GM19467 (cell line): ENCODE measurements around the gene MAPK8IP2.

ENCODE experiments used
- ATAC-seq: cut with Tn5 transposase; IDR thresholded peaks from one replicate; pipeline ENCODE4 v1.9.1; 2021; ENCODE audit warnings: mild to moderate bottlenecking, moderate library complexity; ENCODE audit not compliant: unreplicated experiment

MAPK8IP2 gene

DNA sequence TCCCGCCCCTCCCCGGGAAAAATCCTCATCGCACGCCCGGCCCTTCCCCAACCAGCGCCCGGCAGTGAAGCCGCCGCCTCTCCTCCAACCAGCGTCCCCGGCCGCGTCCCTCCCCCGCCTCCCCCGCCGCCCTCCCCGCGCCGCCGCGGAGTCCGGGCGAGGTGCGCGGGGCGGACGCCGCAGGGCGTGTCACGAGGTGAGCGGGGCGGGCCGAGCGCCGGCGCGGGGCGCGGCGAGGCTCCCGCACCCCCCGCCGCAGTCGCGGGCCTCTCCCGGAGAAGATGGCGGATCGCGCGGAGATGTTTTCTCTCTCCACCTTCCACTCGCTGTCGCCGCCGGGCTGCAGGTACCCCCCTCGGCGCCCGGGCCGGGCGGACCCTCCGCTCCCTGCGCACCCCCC lies at the start of gene MAPK8IP2:
Gene MAPK8IP2, plus strand, starts transcription at position 256 of the 400 bp plus-strand sequence. Its CDS starts 26 bp downstream, at position 282.
- no peak for ATAC-seq

DNA sequence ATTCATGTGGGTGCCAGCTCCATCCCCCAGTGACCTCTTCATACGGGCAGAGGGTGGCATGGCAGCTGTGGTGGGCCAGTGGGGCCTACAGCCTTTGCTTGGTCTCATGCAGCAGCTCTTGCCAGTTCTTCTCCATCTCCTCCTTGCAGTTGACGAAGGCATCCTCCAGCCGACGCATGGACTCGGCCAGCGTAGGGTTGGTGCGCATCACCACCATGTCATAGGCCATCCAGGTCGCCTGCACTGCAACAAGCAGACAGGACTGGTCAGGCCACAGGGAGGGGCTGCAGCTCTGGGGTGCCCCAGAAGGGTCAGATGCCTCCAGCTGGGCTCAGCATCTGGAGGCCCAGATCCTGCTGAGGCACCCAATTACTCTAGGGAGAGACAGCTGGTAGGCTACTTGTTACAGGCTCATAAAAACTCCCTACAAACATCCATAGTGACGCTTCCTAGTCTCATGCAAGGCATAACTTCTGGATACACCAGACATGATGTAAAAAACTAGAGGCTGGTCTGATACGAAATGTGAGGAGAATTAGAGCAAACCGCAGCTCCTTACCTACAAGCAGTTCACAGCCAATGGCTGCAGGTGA lies 49.3 kb upstream of the MAPK8IP2 start:
- ATAC-seq: no peak

- no peak for ATAC-seq
Measured at GRCh38 chr22:50553310-50553709, 47.3 kb upstream of the MAPK8IP2 start.

DNA sequence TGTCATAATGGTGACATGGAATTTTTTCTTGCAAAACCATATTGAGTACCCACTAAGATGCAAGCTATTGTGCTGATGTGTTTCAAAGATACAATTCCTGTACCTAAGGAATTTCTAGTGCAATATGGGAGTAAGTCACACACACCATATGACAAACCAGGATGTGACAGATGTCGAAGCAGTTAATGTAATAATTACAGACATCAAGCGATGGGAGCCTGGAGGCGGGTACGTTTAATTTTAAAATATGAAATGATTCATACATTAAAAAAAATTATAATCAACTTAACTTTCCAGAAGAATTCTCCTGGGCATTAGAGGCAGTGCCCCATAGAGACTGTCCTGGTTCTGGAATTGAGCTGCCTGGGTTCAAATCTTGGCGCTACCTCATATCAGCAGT lies 43.9 kb upstream of the MAPK8IP2 start:
- no peak for ATAC-seq

DNA sequence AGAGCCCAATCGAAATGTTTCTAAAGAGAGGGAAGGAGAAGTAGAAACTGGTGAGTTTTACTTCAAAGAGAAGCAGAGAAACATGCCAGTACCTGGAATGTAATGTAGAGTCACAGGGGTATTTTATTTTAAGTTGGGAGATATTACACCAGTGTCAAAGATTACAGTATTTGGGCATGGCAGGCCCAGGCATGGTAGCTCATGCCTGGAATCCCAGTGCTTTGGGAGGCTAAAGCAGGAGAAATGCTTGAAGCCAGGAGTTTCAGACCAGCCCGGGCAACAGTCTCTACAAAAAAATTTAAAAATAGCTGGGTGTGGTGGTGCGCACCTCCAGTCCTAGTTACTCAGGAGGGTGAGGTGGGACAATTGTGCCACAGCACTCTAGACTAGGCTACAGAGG lies 40.6 kb upstream of the MAPK8IP2 start:
- no peak for ATAC-seq

DNA sequence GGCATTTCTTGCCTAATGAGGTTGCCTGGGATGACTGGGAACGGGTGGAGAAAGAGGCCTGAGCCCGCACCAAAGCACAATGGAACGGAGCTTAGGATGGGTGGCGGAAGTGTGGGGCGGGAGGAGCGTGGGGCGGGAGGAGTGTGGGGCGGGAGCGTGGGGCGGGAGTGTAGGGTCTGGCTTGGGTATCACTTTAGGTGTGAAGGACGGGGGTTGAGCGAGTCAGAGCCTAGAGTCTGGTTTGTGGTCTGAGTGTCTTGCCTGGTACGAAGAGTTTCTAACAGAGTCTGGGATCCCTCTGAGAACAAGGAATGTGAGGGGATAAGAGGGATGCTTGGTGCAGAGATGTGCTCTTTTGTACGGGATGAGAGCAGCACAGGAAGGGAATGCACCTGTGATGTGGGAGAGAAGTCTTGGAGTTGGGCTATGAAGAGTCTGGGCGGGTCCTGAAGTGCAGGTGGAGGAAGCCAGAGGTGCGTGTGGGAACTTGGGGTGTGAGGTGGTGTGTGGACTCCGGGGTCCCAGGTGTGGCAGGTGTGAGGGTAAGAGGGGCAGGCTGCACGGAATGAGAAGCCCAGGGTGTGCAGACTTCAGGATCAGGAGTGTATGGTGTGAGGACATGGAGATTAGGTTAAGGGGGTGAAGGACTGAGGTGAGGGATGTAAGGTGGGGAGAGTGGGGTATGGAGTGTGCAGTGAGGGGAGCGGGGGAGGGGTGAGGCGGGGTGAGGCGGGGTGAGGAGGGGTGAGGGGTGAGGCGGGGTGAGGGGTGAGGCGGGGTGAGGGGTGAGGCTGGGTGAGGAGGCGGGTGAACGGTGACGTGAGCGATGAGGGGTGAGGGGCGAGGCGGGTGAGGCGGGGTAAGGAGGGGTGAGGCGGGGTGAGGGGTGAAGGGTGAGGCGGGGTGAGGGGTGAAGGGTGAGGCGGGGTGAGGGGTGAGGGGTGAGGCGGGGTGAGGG lies 38.9 kb upstream of the MAPK8IP2 start:
- no peak for ATAC-seq

GRCh38 chr22:50562523-50563412 lies 37.8 kb upstream of the MAPK8IP2 start, which contains the start of gene SYCE3:
SYCE3 (minus strand) TSS chr22:50562919; CDS start chr22:50556405, 6,514 bp downstream.
- ATAC-seq: peak; percentile 89

DNA sequence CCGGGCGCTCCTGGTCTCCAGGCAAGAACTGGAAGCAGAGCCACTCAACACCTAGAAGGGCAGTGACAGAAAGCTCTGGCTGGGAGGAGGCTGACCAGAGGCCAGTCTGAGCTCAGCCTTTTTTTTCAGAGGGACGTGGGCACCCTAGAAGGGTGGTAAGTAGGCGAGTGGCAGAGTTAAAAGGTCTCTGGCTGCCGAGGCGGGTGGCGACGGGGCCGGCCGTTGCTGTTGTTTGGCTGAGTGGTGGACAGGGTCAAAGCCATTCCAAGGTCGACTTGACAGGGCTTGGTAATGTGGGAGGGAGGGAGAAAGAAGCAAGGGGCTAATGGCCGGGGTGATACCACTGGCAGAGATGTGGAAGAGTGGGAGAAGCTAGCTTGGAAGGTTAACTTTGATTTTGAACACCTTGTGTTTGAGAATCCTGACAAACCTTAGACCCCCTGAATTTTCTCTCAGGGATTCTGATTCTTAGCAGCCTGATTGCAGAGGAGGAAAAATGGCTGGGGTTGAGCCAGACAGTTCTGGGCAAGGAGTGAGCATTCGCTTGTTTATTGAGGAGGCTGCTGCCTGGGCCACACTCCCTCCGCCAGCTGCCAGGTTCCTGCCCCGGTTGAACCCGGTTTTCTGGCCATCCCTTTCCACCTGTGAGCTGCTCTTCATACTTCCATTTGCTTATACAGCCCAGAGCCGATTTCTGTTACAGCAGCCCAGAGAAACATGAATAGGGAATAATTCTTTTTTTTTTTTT lies 37.0 kb upstream of the MAPK8IP2 start:
- ATAC-seq: no peak

DNA sequence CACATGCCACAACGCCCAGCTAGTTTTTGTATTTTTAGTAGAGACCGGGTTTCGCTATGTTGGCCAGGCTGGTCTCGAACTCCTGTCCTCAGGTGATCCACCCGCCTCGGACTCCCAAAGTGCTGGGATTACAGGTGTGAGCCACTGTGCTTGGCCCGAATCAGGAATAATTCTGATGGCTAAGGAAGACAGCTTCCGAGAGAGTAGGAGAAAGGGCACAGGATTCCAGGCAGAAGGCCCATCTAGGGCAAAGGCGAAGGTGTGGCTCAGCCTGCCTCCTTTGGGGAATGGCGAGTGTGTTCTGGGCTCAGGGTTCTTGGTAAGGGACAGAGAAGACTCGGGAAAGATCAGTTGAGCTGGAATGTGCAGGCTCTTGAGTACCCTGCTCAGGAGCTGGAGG lies 36.3 kb upstream of the MAPK8IP2 start:
- no peak for ATAC-seq

GRCh38 chr22:50567721-50568252 lies 32.8 kb upstream of the MAPK8IP2 start:
- no peak for ATAC-seq

DNA sequence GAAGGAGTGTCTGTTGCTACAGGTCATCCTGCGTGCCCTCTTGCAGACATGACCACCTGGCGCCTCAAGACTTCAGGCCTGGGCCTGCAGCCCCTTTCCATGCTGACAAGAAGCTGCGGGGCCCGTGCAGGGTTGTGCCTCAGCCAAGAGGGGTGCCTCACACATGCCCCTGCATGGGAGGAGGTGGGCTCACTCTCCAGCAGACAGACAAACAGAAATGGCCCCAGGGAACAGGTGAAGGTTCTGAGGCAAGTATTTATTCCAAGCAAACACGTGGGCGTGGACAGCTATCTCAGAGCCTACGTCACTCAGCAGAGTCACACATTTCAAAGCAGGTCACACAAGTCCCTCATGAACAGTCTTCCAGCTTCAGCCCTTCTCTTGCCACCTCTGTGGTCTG lies 32.0 kb upstream of the MAPK8IP2 start:
- no peak for ATAC-seq

DNA sequence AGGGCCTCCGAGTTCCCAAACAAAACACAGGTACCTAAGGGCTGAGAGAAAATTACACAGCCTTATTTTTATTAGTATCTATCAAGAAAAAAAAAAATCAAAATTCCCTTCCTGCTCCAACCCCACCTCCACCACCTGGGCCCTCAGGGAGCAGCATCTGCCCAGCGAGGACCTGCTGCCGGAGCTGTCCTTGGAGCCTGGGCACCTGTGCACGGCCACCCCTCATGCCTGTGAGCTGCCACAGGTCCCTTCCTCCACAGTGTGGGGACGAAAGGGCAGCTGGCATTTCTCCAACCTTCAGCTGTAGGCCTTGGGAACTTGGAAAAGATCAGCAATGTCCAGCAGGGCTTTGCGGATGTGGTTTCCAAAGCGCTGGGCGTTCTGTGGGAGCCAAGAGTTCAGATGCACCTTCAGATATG lies 31.5 kb upstream of the MAPK8IP2 start:
- ATAC-seq: no peak

DNA sequence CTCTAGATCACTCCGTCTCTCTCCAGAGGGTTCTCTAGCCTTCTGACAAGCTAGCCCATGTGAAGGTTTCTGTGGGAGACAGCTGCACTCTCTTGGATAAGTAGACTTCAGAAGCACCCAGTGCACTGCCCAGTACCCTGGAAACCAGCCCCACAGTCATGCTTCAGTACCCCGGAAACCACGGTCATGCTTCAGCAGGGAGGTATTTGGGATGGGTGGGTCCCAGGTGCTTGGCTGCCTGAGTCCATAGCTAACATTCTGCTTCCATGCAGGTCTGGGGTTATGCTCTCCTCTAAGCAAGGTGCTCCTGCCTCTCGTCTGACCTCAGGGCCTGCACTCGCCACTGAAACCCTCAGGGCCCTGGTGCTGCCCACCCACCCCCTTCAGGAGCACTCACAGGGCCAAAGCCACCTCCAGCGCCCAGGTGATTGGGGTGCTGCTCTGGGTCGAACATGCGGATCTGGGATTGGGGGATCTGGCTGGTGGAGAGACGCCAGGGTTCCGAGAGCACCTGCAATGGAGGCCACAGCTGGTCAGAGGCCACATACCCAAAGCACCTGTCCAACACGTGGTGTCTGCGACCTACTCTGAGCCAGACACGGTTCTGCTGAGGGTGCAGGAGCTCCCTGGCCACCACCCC lies 30.6 kb upstream of the MAPK8IP2 start:
- no peak for ATAC-seq

- ATAC-seq: no peak
Measured at GRCh38 chr22:50570861-50571260, 29.7 kb upstream of the MAPK8IP2 start.

GRCh38 chr22:50571264-50572175 lies 29.1 kb upstream of the MAPK8IP2 start:
- ATAC-seq: no peak

DNA sequence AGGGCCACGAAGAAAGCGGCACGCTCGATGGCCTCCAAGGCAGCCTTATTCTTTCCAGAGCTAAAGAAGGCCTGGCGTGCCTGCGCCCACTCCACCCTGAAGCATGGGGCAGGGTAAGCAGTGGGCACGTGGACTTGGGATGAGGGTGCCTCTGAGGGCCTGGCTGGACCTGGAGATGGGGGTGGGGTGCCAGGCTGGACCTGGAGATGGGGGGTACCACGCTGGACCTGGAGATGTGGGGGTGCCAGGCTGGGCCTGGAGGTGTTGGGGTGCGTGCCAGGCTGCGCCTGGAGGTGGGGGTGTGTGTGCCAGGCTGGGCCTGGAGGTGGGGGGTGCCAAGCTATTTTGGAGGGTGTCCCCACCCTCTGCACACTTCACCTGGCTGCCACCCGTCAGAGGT lies 27.6 kb upstream of the MAPK8IP2 start:
- no peak for ATAC-seq

DNA sequence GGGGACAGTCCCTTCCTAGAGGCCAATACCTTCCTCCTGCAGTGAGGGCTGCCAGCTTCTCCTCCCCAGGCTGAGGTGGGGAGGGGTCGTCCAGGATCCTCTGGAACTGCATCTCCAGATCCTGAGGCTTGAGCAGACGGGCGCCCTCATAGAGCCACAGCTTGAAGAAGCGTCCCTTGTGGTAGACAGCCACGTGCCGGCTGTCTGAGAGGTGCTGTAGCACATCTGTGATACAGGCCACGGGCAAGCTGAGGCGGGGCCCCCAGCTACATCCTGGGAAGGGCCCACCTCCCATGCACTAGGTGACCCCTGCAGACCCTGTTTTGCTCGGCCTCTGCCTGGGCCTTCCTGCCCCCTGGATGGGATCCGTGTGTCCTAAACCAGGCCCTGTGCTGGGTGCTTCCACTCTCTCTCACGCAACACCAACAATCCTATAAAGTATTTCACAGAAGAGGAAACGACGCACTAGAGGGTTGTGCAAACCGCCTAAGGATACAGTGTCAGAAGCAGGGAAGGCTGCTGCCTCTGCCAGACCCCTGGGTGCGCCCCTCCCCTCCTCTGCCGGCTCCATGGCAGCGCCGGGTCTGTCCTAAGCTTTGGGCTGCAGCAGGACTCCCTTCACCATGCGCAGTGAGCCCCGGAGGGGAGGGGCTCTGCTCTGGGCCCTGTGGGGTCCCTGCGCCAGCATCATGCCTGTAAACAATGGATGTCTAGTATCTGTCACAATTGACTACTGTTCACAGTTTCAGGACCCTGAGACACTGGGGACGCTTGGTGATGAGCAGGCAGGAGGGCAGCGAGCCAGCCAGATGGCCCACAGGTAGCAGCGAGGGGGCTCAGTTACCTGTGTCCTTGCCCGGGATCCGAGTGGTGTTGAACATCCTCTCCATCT lies 26.9 kb upstream of the MAPK8IP2 start:
- ATAC-seq: no peak

DNA sequence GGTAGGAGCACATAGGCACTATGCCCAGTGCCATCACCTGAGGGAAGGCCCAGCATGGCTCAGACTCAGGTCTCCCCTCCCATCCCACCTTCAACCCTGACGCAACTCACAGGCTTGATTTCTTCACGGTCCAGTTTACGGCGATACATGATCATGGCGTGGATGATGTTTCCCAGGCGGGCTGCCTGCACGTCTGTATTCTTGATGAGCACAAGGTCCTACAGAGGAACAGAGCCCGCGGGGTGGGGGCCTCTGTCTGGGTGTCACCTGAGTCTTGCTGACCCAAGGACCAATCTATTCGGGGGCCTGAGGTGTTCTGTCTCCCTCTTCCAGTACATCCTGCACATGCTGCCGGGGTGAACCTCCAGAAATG lies 26.2 kb upstream of the MAPK8IP2 start:
- ATAC-seq: no peak
